Measurements from ENCODE around the gene LEMD1. TPM values are rescaled to one million over a fixed set of nuclear protein-coding genes. Genes with fewer than 3 reads are reported as not detected.

The LEMD1 gene
- total RNA-seq, 2 experiments from 2014 or later, result 0.66 to 0.79 TPM

- no peak for ATAC-seq
- H3K36me3 Mint-ChIP-seq (ENCODE audit: low read depth), result no peaks in the 10 kb centered on the region
- peaks cover 5% of the 10 kb centered on the region for H3K4me1 Mint-ChIP-seq
- intact Hi-C loops (cut with DNase I, micrococcal nuclease), result loop anchor here in 1 of 2 experiments (5.0 kb wide), 1 partner anchor 148 kb away; no protein-coding TSS in a partner anchor
- H3K9me3 Mint-ChIP-seq (ENCODE audit: low read depth), result no peaks in the 10 kb centered on the region
- H3K27me3 Mint-ChIP-seq, result peaks cover 17% of the 10 kb centered on the region
- no peak overlapping the region for H3K27ac Mint-ChIP-seq
- DNase-seq, result peak; percentile 28
- POLR2A ChIA-PET, result no interaction called here
- CTCF ChIA-PET, result interaction anchor here (0.6 to 1.8 kb wide), 8 partner anchors 9 to 253 kb away, joined by 3 to 8 read pairs (median 4); no protein-coding TSS in a partner anchor
- no peak overlapping the region for H3K4me3 Mint-ChIP-seq
Measured at GRCh38 chr1:205339717-205340116, 82.1 kb downstream of the LEMD1 start.

GRCh38 chr1:205339197-205339702, 82.6 kb downstream of the LEMD1 start:
- Mint-ChIP-seq H3K36me3 (ENCODE audit: low read depth) (no peaks in the 10 kb centered on the region), H3K4me1 (peaks cover 2% of the 10 kb centered on the region), H3K27me3 (peaks cover 12% of the 10 kb centered on the region), H3K27ac (no peak overlapping the region), H3K4me3 (no peak overlapping the region), H3K9me3 (ENCODE audit: low read depth) (no peaks in the 10 kb centered on the region)
- DNase-seq (no peak), ATAC-seq (no peak)
- intact Hi-C loops (cut with DNase I, micrococcal nuclease), result loop anchor here in 1 of 2 experiments (5.0 kb wide), 1 partner anchor 148 kb away; no protein-coding TSS in a partner anchor
- ChIA-PET POLR2A (no interaction called here), CTCF (interaction anchor here (0.6 to 1.8 kb wide), 6 partner anchors 10 to 254 kb away, joined by 3 to 8 read pairs (median 4); no protein-coding TSS in a partner anchor)

GRCh38 chr1:205338011-205338410, 83.8 kb downstream of the LEMD1 start:
- CTCF ChIA-PET, result interaction anchor here (0.9 to 5.7 kb wide), 6 partner anchors 12 to 186 kb away, joined by 3 to 39 read pairs (median 24); no protein-coding TSS in a partner anchor

GRCh38 chr1:205337481-205337880, 84.4 kb downstream of the LEMD1 start:
- ChIA-PET CTCF (interaction anchor here (0.5 to 5.7 kb wide), 17 partner anchors 7 to 583 kb away, joined by 3 to 47 read pairs (median 5); partner anchors contain the start of gene RBBP5), POLR2A (interaction anchor here (1.4 kb wide), 1 partner anchor 18 kb away, joined by 3 read pairs; no protein-coding TSS in a partner anchor)
- no peak for DNase-seq
- H3K27me3 Mint-ChIP-seq, result peaks cover 4% of the 10 kb centered on the region
- intact Hi-C loops (cut with DNase I, micrococcal nuclease), result loop anchor here in 1 of 2 experiments (5.0 kb wide), 1 partner anchor 150 kb away; no protein-coding TSS in a partner anchor
- no peaks in the 10 kb centered on the region for H3K9me3 Mint-ChIP-seq (ENCODE audit: low read depth)
- H3K27ac Mint-ChIP-seq, result no peak overlapping the region
- H3K4me3 Mint-ChIP-seq, result no peak overlapping the region
- H3K36me3 Mint-ChIP-seq (ENCODE audit: low read depth), result no peaks in the 10 kb centered on the region
- H3K4me1 Mint-ChIP-seq, result no peaks in the 10 kb centered on the region
- ATAC-seq, result no peak

More at GRCh38 chr1:205338011-205338410, 83.8 kb downstream of the LEMD1 start:
- no peak for ATAC-seq
- no peak for DNase-seq
- Mint-ChIP-seq H3K36me3 (ENCODE audit: low read depth) (no peaks in the 10 kb centered on the region), H3K27me3 (peaks cover 9% of the 10 kb centered on the region), H3K4me1 (no peaks in the 10 kb centered on the region), H3K4me3 (no peak overlapping the region), H3K27ac (no peak overlapping the region), H3K9me3 (ENCODE audit: low read depth) (no peaks in the 10 kb centered on the region)
- POLR2A ChIA-PET, result interaction anchor here (1.4 kb wide), 1 partner anchor 19 kb away, joined by 3 read pairs; no protein-coding TSS in a partner anchor
- intact Hi-C loops (cut with DNase I, micrococcal nuclease), result loop anchor here in 1 of 2 experiments (5.0 kb wide), 1 partner anchor 149 kb away; no protein-coding TSS in a partner anchor

GRCh38 chr1:205335692-205336091, 86.2 kb downstream of the LEMD1 start:
- ATAC-seq (peak; percentile 96), DNase-seq (peak; percentile 92)
- no peaks in the 10 kb centered on the region for H3K4me1 Mint-ChIP-seq
- no peak overlapping the region for H3K27ac Mint-ChIP-seq
- ChIA-PET CTCF (interaction anchor here (0.5 to 5.7 kb wide), 35 partner anchors 9 to 287 kb away, joined by 3 to 47 read pairs (median 5); no protein-coding TSS in a partner anchor), POLR2A (no interaction called here)
- H3K36me3 Mint-ChIP-seq (ENCODE audit: low read depth), result no peaks in the 10 kb centered on the region
- no peaks in the 10 kb centered on the region for H3K27me3 Mint-ChIP-seq
- intact Hi-C loops (cut with DNase I, micrococcal nuclease), result loop anchor here (1.0 to 5.0 kb wide), 4 partner anchors 150 to 189 kb away; no protein-coding TSS in a partner anchor
- no peak overlapping the region for H3K4me3 Mint-ChIP-seq
- H3K9me3 Mint-ChIP-seq (ENCODE audit: low read depth), result no peaks in the 10 kb centered on the region

GRCh38 chr1:205332015-205332791, 89.7 kb downstream of the LEMD1 start:
- no peaks in the 10 kb centered on the region for H3K4me1 Mint-ChIP-seq
- peaks cover 2% of the 10 kb centered on the region for H3K27me3 Mint-ChIP-seq
- H3K27ac Mint-ChIP-seq, result no peak overlapping the region
- intact Hi-C loops (cut with DNase I, micrococcal nuclease), result no loop called here
- ChIA-PET CTCF (interaction anchor here (0.6 to 17.6 kb wide), 8 partner anchors 8 to 1539 kb away, joined by 3 to 760 read pairs (median 4); partner anchors contain the start of gene NUAK2), POLR2A (no interaction called here)
- no peaks in the 10 kb centered on the region for H3K36me3 Mint-ChIP-seq (ENCODE audit: low read depth)
- ATAC-seq, result no peak
- no peaks in the 10 kb centered on the region for H3K9me3 Mint-ChIP-seq (ENCODE audit: low read depth)
- no peak for DNase-seq
- H3K4me3 Mint-ChIP-seq, result no peak overlapping the region

Small RNAs within 50 kb of the gene (microRNA-seq; reads per million reads assigned to microRNA genes)
- 47.6 reads per million, percentile 55 among the genes with 10 or more reads in this experiment for gene MIR135B (ENCODE audit: borderline replicate concordance)

Other genes with a start within 250 kb of the LEMD1 start
- 10 to 100 TPM in 1 of 2 experiments, 1 to 10 TPM in 1; 9.4 to 12.3 TPM for gene DSTYK, start 210.4 kb downstream of the LEMD1 start, total RNA-seq
- 10 to 100 TPM; 10.5 to 11.0 TPM for gene TMCC2, start 194.1 kb downstream of the LEMD1 start, total RNA-seq
- 1 to 10 TPM; 2.3 to 2.7 TPM for gene NUAK2, start 100.3 kb downstream of the LEMD1 start, total RNA-seq
- not detected for gene KLHDC8A, start 65.1 kb downstream of the LEMD1 start, total RNA-seq
- under 1 TPM; 0.25 to 0.32 TPM for gene BLACAT1, start 34.0 kb upstream of the LEMD1 start, total RNA-seq
- 1 to 10 TPM; 4.9 to 5.9 TPM for gene CDK18, start 82.6 kb upstream of the LEMD1 start, total RNA-seq
- 10 to 100 TPM; 54.0 to 57.4 TPM for gene ELK4, start 210.0 kb upstream of the LEMD1 start, total RNA-seq

Measured in activated CD4-positive, alpha-beta T cell treated with anti-CD3 and anti-CD28 coated beads for 36 hours (primary cell).